HG02885 (cell line): ENCODE results near the gene PRCC.

Experiments
- ATAC-seq: cut with Tn5 transposase; IDR thresholded peaks from one replicate; pipeline ENCODE4 v1.9.1; 2021; ENCODE audit warnings: mild to moderate bottlenecking; ENCODE audit not compliant: unreplicated experiment, poor library complexity

The PRCC gene

GRCh38 chr1:156809711-156810366 lies 42.5 kb downstream of the PRCC start:
- ATAC-seq: no peak

- ATAC-seq: no peak
Measured at GRCh38 chr1:156811168-156811567, 43.8 kb downstream of the PRCC start.

GRCh38 chr1:156812293-156812990 lies 45.1 kb downstream of the PRCC start:
- ATAC-seq: no peak

- ATAC-seq: no peak
Measured at GRCh38 chr1:156813298-156813697, 46.0 kb downstream of the PRCC start.

GRCh38 chr1:156813750-156814570 lies 46.6 kb downstream of the PRCC start:
- peak; percentile 77 for ATAC-seq

- no peak for ATAC-seq
Measured at GRCh38 chr1:156814571-156815260, 47.4 kb downstream of the PRCC start.

- ATAC-seq: no peak
Measured at GRCh38 chr1:156815307-156815826, 48.0 kb downstream of the PRCC start.

GRCh38 chr1:156815961-156816422 lies 48.7 kb downstream of the PRCC start:
- no peak for ATAC-seq

GRCh38 chr1:156816561-156817328 lies 49.4 kb downstream of the PRCC start, which contains the start of gene SH2D2A:
TSS of gene SH2D2A (minus strand) at chr1:156816848. CDS start at chr1:156816708, 140 bp downstream.
- peak; percentile 69 for ATAC-seq

GRCh38 chr1:156821801-156822200 lies 54.5 kb downstream of the PRCC start:
- no peak for ATAC-seq

- ATAC-seq: no peak
Measured at GRCh38 chr1:156822680-156823079, 55.3 kb downstream of the PRCC start.

GRCh38 chr1:156823210-156823790 lies 56.0 kb downstream of the PRCC start:
- no peak for ATAC-seq

GRCh38 chr1:156826630-156827029 lies 59.3 kb downstream of the PRCC start:
- no peak for ATAC-seq

GRCh38 chr1:156828400-156829124 lies 61.2 kb downstream of the PRCC start:
- no peak for ATAC-seq

- no peak for ATAC-seq
Measured at GRCh38 chr1:156832434-156832833, 65.1 kb downstream of the PRCC start.

- no peak for ATAC-seq
Measured at GRCh38 chr1:156833603-156834002, 66.3 kb downstream of the PRCC start.

- ATAC-seq: no peak
Measured at GRCh38 chr1:156834322-156834721, 67.0 kb downstream of the PRCC start.

- peak; percentile 52 for ATAC-seq
Measured at GRCh38 chr1:156836041-156836654, 68.8 kb downstream of the PRCC start.
